Liver (tissue), 9 donors: ENCODE results near the gene BLM. TPM values are rescaled to one million over a fixed set of nuclear protein-coding genes. Genes with fewer than 3 reads are reported as not detected.

Source experiments
- DNase-seq: peaks from one replicate; pipeline ENCODE4 v3.0.0-alpha.2; 2017; ENCODE audit warnings: low spot score
- H3K27ac ChIP-seq, 2 donors: one replicate each; pipeline ENCODE4 v1.7.0; 2013; ENCODE audit warnings: inconsistent platforms in 2 of 2, low read length in 2 of 2, control low read depth in 1 of 2, low read depth in 1 of 2, mild to moderate bottlenecking in 1 of 2
- H3K27me3 ChIP-seq, 4 donors: one replicate each; pipeline versions ENCODE4 v1.6.1 to v1.7.0; 2013; ENCODE audit warnings: low read length in 3 of 4, inconsistent platforms in 1 of 4, mild to moderate bottlenecking in 1 of 4, moderate library complexity in 1 of 4; ENCODE audit not compliant: control insufficient read depth in 4 of 4, insufficient read depth in 4 of 4
- H3K36me3 ChIP-seq, 4 donors: one replicate each; pipeline versions ENCODE4 v1.6.1 to v1.7.0; 2013; ENCODE audit warnings: low read length in 3 of 4, mild to moderate bottlenecking in 3 of 4, low read depth in 1 of 4, moderate library complexity in 1 of 4; ENCODE audit not compliant: control insufficient read depth in 4 of 4, insufficient read depth in 3 of 4
- H3K4me1 ChIP-seq, 4 donors: one replicate each; pipeline versions ENCODE4 v1.6.1 to v1.7.0; 2013; ENCODE audit warnings: low read length in 3 of 4, mild to moderate bottlenecking in 3 of 4, moderate library complexity in 1 of 4; ENCODE audit not compliant: control insufficient read depth in 4 of 4, insufficient read depth in 4 of 4
- H3K4me3 ChIP-seq, 3 donors: one replicate each; pipeline versions ENCODE4 v1.6.1 to v1.7.0; 2013; ENCODE audit warnings: low read length in 3 of 3, control low read depth in 1 of 3, low read depth in 1 of 3, mild to moderate bottlenecking in 1 of 3
- H3K9ac ChIP-seq, 2 donors: one replicate each; pipeline ENCODE4 v1.7.0; 2013; ENCODE audit warnings: low read length in 2 of 2, mild to moderate bottlenecking in 2 of 2, moderate library complexity in 2 of 2, control low read depth in 1 of 2, low read depth in 1 of 2
- H3K9me3 ChIP-seq, 4 donors: one replicate each; pipeline versions ENCODE4 v1.6.1 to v1.7.0; 2013; ENCODE audit warnings: low read length in 3 of 4; ENCODE audit not compliant: control insufficient read depth in 4 of 4
- ATF3 ChIP-seq: IDR thresholded peaks from 2 replicates; pipeline ENCODE4 v1.6.1; 2016; ENCODE audit warnings: antibody characterized with exemption
- EGR1 ChIP-seq, 2 donors: IDR thresholded peaks; 2 replicates each; pipeline ENCODE4 v1.6.1; 2016 to 2018; ENCODE audit warnings: antibody characterized with exemption in 2 of 2, low read depth in 2 of 2
- FOXA1 ChIP-seq: IDR thresholded peaks from 2 replicates; pipeline ENCODE4 v1.6.1; 2016; ENCODE audit warnings: antibody characterized with exemption
- FOXA2 ChIP-seq: IDR thresholded peaks from 2 replicates; pipeline ENCODE4 v1.6.1; 2016; ENCODE audit warnings: antibody characterized with exemption
- GABPA ChIP-seq, 2 donors: IDR thresholded peaks in 1 of 2; conservative IDR thresholded peaks in 1 of 2; 2 replicates each; pipeline ENCODE4 v1.6.1; 2016; ENCODE audit warnings: antibody characterized with exemption in 2 of 2, mild to moderate bottlenecking in 1 of 2, moderate library complexity in 1 of 2
- HNF4A ChIP-seq, 2 donors: conservative IDR thresholded peaks; 2 replicates each; pipeline ENCODE4 v1.6.1; 2016; ENCODE audit warnings: antibody characterized with exemption in 2 of 2, mild to moderate bottlenecking in 2 of 2
- HNF4G ChIP-seq: IDR thresholded peaks from 2 replicates; pipeline ENCODE4 v1.6.1; 2016; ENCODE audit warnings: antibody characterized with exemption
- JUND ChIP-seq, 2 donors: IDR thresholded peaks; 2 replicates each; pipeline ENCODE4 v1.6.1; 2016; ENCODE audit warnings: antibody characterized with exemption in 2 of 2
- NR2F2 ChIP-seq: IDR thresholded peaks from 2 replicates; pipeline ENCODE4 v1.6.1; 2016; ENCODE audit warnings: antibody characterized with exemption
- RAD21 ChIP-seq, 2 donors: IDR thresholded peaks; 2 replicates each; pipeline ENCODE4 v1.6.1; 2016; ENCODE audit warnings: antibody characterized with exemption in 2 of 2, mild to moderate bottlenecking in 2 of 2
- REST ChIP-seq: IDR thresholded peaks from 2 replicates; pipeline ENCODE4 v1.6.1; 2016; ENCODE audit warnings: antibody characterized with exemption, mild to moderate bottlenecking
- RXRA ChIP-seq, 2 donors: IDR thresholded peaks; 2 replicates each; pipeline ENCODE4 v1.6.1; 2017 to 2018; ENCODE audit warnings: antibody characterized with exemption in 2 of 2, mild to moderate bottlenecking in 1 of 2
- SP1 ChIP-seq: IDR thresholded peaks from 2 replicates; pipeline ENCODE4 v1.6.1; 2018; ENCODE audit warnings: antibody characterized with exemption, mild to moderate bottlenecking
- TAF1 ChIP-seq: conservative IDR thresholded peaks from 2 replicates; pipeline ENCODE4 v1.6.1; 2016; ENCODE audit warnings: antibody characterized with exemption, mild to moderate bottlenecking
- YY1 ChIP-seq: IDR thresholded peaks from 2 replicates; pipeline ENCODE4 v1.6.1; 2016; ENCODE audit warnings: antibody characterized with exemption, mild to moderate bottlenecking
- WGBS: extraction: QIAGEN DNeasy Blood & Tissue Kit; methylation state at CpG from one replicate; pipeline ENCODE4 v1.1.7; 2013; 5-methylcytosine and 5-hydroxymethylcytosine counted together
- polyA plus RNA-seq, 2 donors: library from polyadenylated mRNA; stranded (reverse) in 1 of 2; unstranded in 1 of 2; fragments of 200-250 nt in 1 of 2; fragments of >200 nt in 1 of 2; fragmentation: Nextera tagmentation in 1 of 2; extraction: Ambion mirVana in 1 of 2; gene quantifications; one replicate each; pipeline versions ENCODE4 v1.2.1 to v1.2.3, GENCODE V29; 2013 to 2015
- total RNA-seq, 2 donors: library from RNA; depleted of rRNA; stranded (reverse); fragments of >200 nt; gene quantifications; one replicate each; pipeline ENCODE4 v1.2.3, GENCODE V29; 2014
- TF ChIP-seq, protein P1 (sequence below): IDR thresholded peaks from 2 replicates; pipeline ENCODE4 v1.6.1; 2016; ENCODE audit warnings: antibody characterized with exemption
- TF ChIP-seq, protein P2 (sequence below): IDR thresholded peaks from 2 replicates; pipeline ENCODE4 v1.6.1; 2016; ENCODE audit warnings: antibody characterized with exemption
- TF ChIP-seq, protein P3 (sequence below): fragments of 150-350 bp; IDR thresholded peaks from 2 replicates; pipeline ENCODE4 v1.5.1; 2017; ENCODE audit warnings: improper control_type of control experiment, low read depth, low read length; ENCODE audit not compliant: missing input control
- donor health status: healthy.
- donor health status: healthy.
- donor health status: healthy.
- donor health status: healthy.
- donor health status: healthy.

The BLM gene
- total and polyA plus RNA-seq, 4 donors: 0.33 to 15.1 (median 0.41) TPM

DNA sequence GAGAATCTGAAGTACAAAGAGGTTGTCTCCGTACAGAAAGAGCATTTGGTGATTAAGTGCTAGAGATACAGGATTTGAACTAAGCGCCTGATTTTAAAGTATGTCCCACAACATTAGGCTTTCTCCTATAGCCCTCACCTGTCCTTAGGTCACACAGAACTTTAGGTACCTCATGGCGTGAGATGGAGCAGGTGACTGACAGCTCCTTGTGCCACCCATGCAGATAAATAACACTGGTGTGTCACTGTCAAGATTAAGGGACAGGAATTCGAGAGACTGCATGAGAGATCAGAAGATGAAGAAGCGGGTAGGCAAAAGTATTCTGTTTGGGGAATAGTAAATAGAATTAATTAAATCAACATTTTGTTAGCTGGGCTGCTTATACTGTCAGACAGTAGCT lies 1.1 kb downstream of the BLM start:
- 65% methylated on average over 5 of the region's 5 CpGs for WGBS
- no peaks in the 10 kb centered on the region for H3K27me3 ChIP-seq
- H3K36me3 ChIP-seq: peaks cover 0 to under 1% (median 0%) of the 10 kb centered on the region in 4 donors
- no peak overlapping the region for H3K27ac ChIP-seq
- peaks cover 5 to 12% (median 8%) of the 10 kb centered on the region in 4 donors for H3K4me1 ChIP-seq
- no peak overlapping the region for H3K4me3 ChIP-seq
- H3K9ac ChIP-seq: no peak overlapping the region
- no peaks in the 10 kb centered on the region for H3K9me3 ChIP-seq
- TF ChIP-seq YY1: no peak
- no peak for TF ChIP-seq SP1
- TF ChIP-seq FOXA2: no peak
- no peak for TF ChIP-seq FOXA1
- TF ChIP-seq, protein P1, sequence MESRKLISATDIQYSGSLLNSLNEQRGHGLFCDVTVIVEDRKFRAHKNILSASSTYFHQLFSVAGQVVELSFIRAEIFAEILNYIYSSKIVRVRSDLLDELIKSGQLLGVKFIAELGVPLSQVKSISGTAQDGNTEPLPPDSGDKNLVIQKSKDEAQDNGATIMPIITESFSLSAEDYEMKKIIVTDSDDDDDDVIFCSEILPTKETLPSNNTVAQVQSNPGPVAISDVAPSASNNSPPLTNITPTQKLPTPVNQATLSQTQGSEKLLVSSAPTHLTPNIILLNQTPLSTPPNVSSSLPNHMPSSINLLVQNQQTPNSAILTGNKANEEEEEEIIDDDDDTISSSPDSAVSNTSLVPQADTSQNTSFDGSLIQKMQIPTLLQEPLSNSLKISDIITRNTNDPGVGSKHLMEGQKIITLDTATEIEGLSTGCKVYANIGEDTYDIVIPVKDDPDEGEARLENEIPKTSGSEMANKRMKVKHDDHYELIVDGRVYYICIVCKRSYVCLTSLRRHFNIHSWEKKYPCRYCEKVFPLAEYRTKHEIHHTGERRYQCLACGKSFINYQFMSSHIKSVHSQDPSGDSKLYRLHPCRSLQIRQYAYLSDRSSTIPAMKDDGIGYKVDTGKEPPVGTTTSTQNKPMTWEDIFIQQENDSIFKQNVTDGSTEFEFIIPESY: no peak
- no peak for TF ChIP-seq NR2F2
- no peak for TF ChIP-seq REST
- TF ChIP-seq, protein P2, sequence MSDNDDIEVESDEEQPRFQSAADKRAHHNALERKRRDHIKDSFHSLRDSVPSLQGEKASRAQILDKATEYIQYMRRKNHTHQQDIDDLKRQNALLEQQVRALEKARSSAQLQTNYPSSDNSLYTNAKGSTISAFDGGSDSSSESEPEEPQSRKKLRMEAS: no peak
- no peak for TF ChIP-seq HNF4G
- no peak for TF ChIP-seq ATF3
- TF ChIP-seq TAF1: no peak
- no peak for TF ChIP-seq GABPA (IDR thresholded peaks at IDR 0.05 in 1 of 2, conservative IDR thresholded peaks at IDR 0.05 in 1 of 2)
- no peak for TF ChIP-seq RAD21 (IDR thresholded peaks at IDR 0.05)
- TF ChIP-seq JUND (IDR thresholded peaks at IDR 0.05): no peak
- TF ChIP-seq HNF4A (conservative IDR thresholded peaks at IDR 0.05): no peak
- TF ChIP-seq, protein P3, sequence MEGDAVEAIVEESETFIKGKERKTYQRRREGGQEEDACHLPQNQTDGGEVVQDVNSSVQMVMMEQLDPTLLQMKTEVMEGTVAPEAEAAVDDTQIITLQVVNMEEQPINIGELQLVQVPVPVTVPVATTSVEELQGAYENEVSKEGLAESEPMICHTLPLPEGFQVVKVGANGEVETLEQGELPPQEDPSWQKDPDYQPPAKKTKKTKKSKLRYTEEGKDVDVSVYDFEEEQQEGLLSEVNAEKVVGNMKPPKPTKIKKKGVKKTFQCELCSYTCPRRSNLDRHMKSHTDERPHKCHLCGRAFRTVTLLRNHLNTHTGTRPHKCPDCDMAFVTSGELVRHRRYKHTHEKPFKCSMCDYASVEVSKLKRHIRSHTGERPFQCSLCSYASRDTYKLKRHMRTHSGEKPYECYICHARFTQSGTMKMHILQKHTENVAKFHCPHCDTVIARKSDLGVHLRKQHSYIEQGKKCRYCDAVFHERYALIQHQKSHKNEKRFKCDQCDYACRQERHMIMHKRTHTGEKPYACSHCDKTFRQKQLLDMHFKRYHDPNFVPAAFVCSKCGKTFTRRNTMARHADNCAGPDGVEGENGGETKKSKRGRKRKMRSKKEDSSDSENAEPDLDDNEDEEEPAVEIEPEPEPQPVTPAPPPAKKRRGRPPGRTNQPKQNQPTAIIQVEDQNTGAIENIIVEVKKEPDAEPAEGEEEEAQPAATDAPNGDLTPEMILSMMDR: no peak
- no peak for TF ChIP-seq RXRA (IDR thresholded peaks at IDR 0.05)
- TF ChIP-seq EGR1 (IDR thresholded peaks at IDR 0.05; ENCODE audit: low read depth in 2 of 2): no peak
- no peak for DNase-seq
